GM12874 (cell line): Measurements from ENCODE around the gene KISS1R.
A peak's percentile ranks its signal among the peaks of the same experiment; 100 is the strongest.

Experiments used
- TF ChIP-seq, protein P1 (sequence below): IDR thresholded peaks from 2 replicates; pipeline ENCODE4 v1.5.1; 2011; ENCODE audit warnings: low read depth, mild to moderate bottlenecking, control low read depth, low read length, moderate library complexity; ENCODE audit not compliant: insufficient read depth

KISS1R gene

DNA sequence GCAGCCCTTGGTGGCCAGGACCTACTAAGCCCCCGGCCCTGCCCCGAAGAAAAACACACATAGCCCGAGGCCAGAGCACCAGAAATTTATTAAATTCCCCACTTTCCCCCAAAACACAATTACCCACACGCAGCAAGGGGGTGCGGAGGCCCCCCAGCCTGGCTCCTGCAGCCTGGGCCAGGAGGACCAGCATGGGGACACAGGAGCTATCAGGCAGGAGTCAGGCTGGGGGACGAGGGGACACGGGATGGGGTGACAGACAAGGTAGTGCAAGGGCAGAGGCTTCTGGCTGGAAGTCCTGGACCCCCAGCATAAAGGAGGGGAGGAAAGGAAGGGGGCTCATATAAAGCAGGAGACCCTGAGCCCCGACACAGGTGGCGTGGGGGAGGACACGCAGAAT lies 20.7 kb upstream of the KISS1R start:
- TF ChIP-seq, protein P1, sequence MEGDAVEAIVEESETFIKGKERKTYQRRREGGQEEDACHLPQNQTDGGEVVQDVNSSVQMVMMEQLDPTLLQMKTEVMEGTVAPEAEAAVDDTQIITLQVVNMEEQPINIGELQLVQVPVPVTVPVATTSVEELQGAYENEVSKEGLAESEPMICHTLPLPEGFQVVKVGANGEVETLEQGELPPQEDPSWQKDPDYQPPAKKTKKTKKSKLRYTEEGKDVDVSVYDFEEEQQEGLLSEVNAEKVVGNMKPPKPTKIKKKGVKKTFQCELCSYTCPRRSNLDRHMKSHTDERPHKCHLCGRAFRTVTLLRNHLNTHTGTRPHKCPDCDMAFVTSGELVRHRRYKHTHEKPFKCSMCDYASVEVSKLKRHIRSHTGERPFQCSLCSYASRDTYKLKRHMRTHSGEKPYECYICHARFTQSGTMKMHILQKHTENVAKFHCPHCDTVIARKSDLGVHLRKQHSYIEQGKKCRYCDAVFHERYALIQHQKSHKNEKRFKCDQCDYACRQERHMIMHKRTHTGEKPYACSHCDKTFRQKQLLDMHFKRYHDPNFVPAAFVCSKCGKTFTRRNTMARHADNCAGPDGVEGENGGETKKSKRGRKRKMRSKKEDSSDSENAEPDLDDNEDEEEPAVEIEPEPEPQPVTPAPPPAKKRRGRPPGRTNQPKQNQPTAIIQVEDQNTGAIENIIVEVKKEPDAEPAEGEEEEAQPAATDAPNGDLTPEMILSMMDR = no peak

DNA sequence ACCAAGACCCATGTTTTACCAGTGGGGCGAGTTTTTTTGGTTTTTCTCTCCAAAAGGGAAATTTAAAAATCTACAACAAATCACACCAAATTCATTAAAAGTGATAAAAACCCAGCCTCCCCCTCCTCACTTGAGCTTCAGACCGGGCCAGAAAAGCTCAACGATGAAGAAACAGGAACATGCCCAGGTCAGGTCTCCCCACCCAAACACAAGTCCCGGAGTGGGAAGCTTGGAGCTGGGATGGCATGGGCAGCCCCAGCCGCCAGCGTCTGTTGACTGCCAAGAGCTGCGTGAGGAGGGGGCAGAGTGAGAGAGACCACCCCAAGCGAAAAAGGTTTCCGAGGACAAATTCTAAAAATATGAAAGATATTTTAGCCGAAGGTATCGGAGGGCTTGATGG lies 20.1 kb upstream of the KISS1R start:
- TF ChIP-seq, protein P1 = no peak

DNA sequence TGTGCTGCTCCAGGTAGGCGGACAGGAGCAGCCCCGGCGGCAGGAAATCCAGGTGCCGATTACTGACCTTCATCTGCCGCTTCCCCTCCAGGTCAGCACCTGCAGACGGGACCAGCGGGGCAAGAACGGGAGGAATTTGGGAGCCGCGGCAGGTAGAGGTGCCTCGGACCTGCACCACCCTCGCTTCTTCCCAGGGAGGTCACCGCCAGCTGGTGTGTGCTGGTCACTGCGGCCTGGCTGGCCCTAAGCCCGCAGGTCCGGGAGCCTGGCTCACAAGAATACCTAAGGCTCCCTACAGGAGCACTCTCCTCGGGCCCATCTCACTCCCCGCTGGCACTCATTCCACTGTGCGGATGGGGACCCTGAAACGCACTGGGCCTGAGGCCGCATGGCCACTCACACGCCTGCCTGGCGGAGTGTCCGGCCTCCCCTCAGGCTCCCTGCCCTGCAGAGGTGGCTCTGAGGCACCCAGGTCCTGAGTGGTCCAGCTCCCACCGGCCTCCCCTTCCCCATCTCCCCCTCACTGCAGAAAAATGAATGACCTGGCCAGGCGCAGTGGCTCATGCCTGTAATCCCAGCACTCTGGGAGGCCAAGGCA lies 19.6 kb upstream of the KISS1R start:
- TF ChIP-seq, protein P1 = 0 out of 2 replicates have a peak, but pooled peaks have one; percentile 16

GRCh38 chr19:898663-899062 lies 18.5 kb upstream of the KISS1R start:
- TF ChIP-seq, protein P1 = no peak

DNA sequence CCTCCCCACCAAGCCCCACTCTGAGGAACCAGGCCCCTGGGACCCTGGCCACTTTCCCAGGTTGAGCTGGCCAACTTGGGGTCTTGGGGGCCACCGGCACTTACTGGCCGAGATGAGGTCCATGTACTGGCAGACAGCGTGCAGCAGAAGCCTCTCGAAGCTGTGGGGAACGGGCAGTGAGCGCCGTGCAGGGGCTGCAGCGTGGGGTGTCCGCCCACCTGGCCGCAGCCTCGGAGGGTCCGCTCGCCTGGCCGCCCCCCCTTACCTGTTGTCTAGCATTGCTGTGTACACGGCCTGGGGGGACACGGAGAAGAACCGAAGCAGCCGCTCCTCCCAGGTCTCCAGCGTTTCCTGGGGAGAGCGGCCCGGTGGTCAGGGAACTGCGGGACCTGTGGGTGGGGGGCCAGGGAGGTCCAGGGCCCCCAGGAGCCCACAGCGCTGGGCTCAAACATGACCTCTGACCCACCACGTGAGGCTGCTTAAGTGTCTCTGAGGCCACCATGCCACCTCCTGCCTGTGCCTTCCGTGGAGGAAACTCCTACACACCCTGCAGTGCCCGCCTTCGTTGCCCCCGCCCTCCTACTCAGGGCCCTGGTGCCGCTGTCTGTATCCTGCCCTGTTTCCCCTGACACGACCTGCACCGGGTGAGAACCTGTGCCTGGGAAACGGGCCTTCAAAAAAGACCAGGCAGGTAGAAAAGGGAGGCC lies 17.6 kb upstream of the KISS1R start:
- TF ChIP-seq, protein P1 = no peak

GRCh38 chr19:900043-900301 lies 17.2 kb upstream of the KISS1R start:
- TF ChIP-seq, protein P1 = no peak

GRCh38 chr19:900302-901111 lies 16.6 kb upstream of the KISS1R start:
- TF ChIP-seq, protein P1 = no peak
